HEK293 (cell line): ENCODE measurements around the gene KXD1.
A peak's percentile ranks its signal among the peaks of the same experiment; 100 is the strongest.

Experiments
- CTCF ChIA-PET: fragments of 350-600 bp; formaldehyde crosslinking; extraction: SDS; loops from one replicate; lab custom pipeline; 2021; ENCODE audit warnings: antibody characterized with exemption; lab: Yijun Ruan, JAX
- POLR2A ChIA-PET: fragments of 300-600 bp; formaldehyde crosslinking; extraction: SDS; loops from one replicate; lab custom pipeline; 2020; ENCODE audit warnings: antibody characterized with exemption, inconsistent platforms; lab: Yijun Ruan, JAX
- H3K27ac ChIP-seq: fragments of 200-500 bp; sonication (Bioruptor generic); 2 replicates; pipeline ENCODE4 v1.5.1; 2014; ENCODE audit warnings: low read depth, low read length, control low read depth, inconsistent platforms; ENCODE audit errors: extremely low read depth
- H3K36me3 ChIP-seq, 2 experiments: fragments of 200-500 bp in 1 of 2; sonication (Bioruptor generic) in 1 of 2; 1 replicate in 1 of 2; 2 replicates in 1 of 2; pipeline ENCODE4 v1.5.1; 2014 to 2017; ENCODE audit warnings: inconsistent platforms in 2 of 2, low read length in 2 of 2; ENCODE audit not compliant: control insufficient read depth in 2 of 2, insufficient read depth in 1 of 2
- H3K4me1 ChIP-seq: fragments of 200-500 bp; sonication (Bioruptor generic); 2 replicates; pipeline ENCODE4 v1.5.1; 2014; ENCODE audit warnings: mild to moderate bottlenecking, low read length, inconsistent platforms; ENCODE audit not compliant: control insufficient read depth, insufficient read depth
- H3K4me3 ChIP-seq: 2 replicates; pipeline ENCODE4 v1.5.1; 2011; ENCODE audit warnings: low read depth, mild to moderate bottlenecking, control low read depth, low read length, moderate library complexity
- H3K9me3 ChIP-seq: fragments of 200-500 bp; sonication (Bioruptor generic); 2 replicates; pipeline ENCODE4 v1.5.1; 2014; ENCODE audit warnings: low read depth, low read length, inconsistent platforms; ENCODE audit not compliant: control insufficient read depth, insufficient read depth
- FEZF1 ChIP-seq: fragments of 450-650 bp; formaldehyde crosslinking; IDR thresholded peaks from 2 replicates; pipeline ENCODE4 v1.5.1; 2016; ENCODE audit warnings: missing biosample characterization, missing genetic modification characterization
- GFI1B ChIP-seq: fragments of 450-650 bp; formaldehyde crosslinking; IDR thresholded peaks from 2 replicates; pipeline ENCODE4 v1.5.1; 2016; ENCODE audit warnings: missing biosample characterization, missing genetic modification characterization
- HIC1 ChIP-seq: fragments of 450-650 bp; formaldehyde crosslinking; IDR thresholded peaks from 2 replicates; pipeline ENCODE4 v1.5.1; 2016; ENCODE audit warnings: missing biosample characterization, missing genetic modification characterization
- KLF7 ChIP-seq: fragments of 450-650 bp; formaldehyde crosslinking; IDR thresholded peaks from 2 replicates; pipeline ENCODE4 v1.5.1; 2016; ENCODE audit warnings: missing biosample characterization, missing genetic modification characterization, borderline replicate concordance
- KLF9 ChIP-seq: fragments of 450-650 bp; formaldehyde crosslinking; IDR thresholded peaks from 2 replicates; pipeline ENCODE4 v1.5.1; 2016; ENCODE audit warnings: missing biosample characterization, missing genetic modification characterization, low read depth
- REST ChIP-seq: fragments of 450-650 bp; formaldehyde crosslinking; IDR thresholded peaks from 2 replicates; pipeline ENCODE4 v1.5.1; 2016; ENCODE audit warnings: missing biosample characterization, missing genetic modification characterization
- TSHZ1 ChIP-seq: fragments of 450-650 bp; formaldehyde crosslinking; IDR thresholded peaks from 2 replicates; pipeline ENCODE4 v1.5.1; 2016; ENCODE audit warnings: missing biosample characterization, missing genetic modification characterization, borderline replicate concordance
- ZBTB10 ChIP-seq: fragments of 450-650 bp; formaldehyde crosslinking; IDR thresholded peaks from 2 replicates; pipeline ENCODE4 v1.5.1; 2016; ENCODE audit warnings: missing biosample characterization, missing genetic modification characterization
- ZBTB26 ChIP-seq: fragments of 450-650 bp; formaldehyde crosslinking; optimal IDR thresholded peaks from 2 replicates; pipeline ENCODE3; 2016; ENCODE audit warnings: missing biosample characterization, mild to moderate bottlenecking, missing genetic modification characterization
- ZIC2 ChIP-seq: fragments of 450-650 bp; formaldehyde crosslinking; IDR thresholded peaks from 2 replicates; pipeline ENCODE4 v1.5.1; 2016; ENCODE audit warnings: missing biosample characterization, missing genetic modification characterization
- ZNF335 ChIP-seq: fragments of 450-650 bp; formaldehyde crosslinking; conservative IDR thresholded peaks from 2 replicates; pipeline ENCODE4 v1.5.1; 2016; ENCODE audit warnings: missing biosample characterization, missing genetic modification characterization
- ZNF341 ChIP-seq: fragments of 450-650 bp; formaldehyde crosslinking; IDR thresholded peaks from 2 replicates; pipeline ENCODE4; 2016; ENCODE audit warnings: low read depth, missing biosample characterization, missing genetic modification characterization
- ZNF580 ChIP-seq: fragments of 450-650 bp; formaldehyde crosslinking; IDR thresholded peaks from 2 replicates; pipeline ENCODE4 v1.5.1; 2016; ENCODE audit warnings: missing biosample characterization, missing genetic modification characterization
- ZNF658 ChIP-seq: fragments of 450-650 bp; formaldehyde crosslinking; IDR thresholded peaks from 2 replicates; pipeline ENCODE4; 2016; ENCODE audit warnings: missing biosample characterization, missing genetic modification characterization

KXD1 gene

GRCh38 chr19:18606281-18607225 lies 48.9 kb downstream of the KXD1 start, which contains the start of gene CRLF1 (continued):
- peak; percentile 44; the same call in 1 of the 2 replicates for TF ChIP-seq HIC1 (tag by site-specific recombination)
- 0 out of 2 replicates have a peak, but pooled peaks have one; percentile 35 for TF ChIP-seq KLF9 (tag by site-specific recombination)
- TF ChIP-seq ZBTB26 (tag by site-specific recombination), result peak; percentile 42
- peak; percentile 56; the same call in 1 of the 2 replicates for TF ChIP-seq ZBTB10 (tag by site-specific recombination)
- no peak for TF ChIP-seq ZNF658 (tag by site-specific recombination)
- peak; percentile 79 for TF ChIP-seq ZNF335 (tag by site-specific recombination)
- TF ChIP-seq ZNF580 (tag by site-specific recombination), result no peak
- TF ChIP-seq FEZF1 (tag by site-specific recombination), result no peak
- TF ChIP-seq KLF7 (tag by site-specific recombination), result 0 out of 2 replicates have a peak, but pooled peaks have one; percentile 32
- TF ChIP-seq TSHZ1 (tag by site-specific recombination), result no peak

GRCh38 chr19:18607226-18608101 lies 49.8 kb downstream of the KXD1 start:
- Histone ChIP-seq H3K9me3 (no peaks in the 10 kb centered on the region), H3K27ac (no peak overlapping the region), H3K36me3 (no peaks in the 10 kb centered on the region), H3K4me1 (peaks cover 4% of the 10 kb centered on the region), H3K4me3 (peak overlapping the region; percentile 41)
- ChIA-PET CTCF (interaction anchor here (0.6 to 2.0 kb wide), 3 partner anchors 45 to 240 kb away, joined by 3 to 4 read pairs (median 3); no protein-coding TSS in a partner anchor), POLR2A (interaction anchor here (0.6 to 1.8 kb wide), 6 partner anchors 15 to 225 kb away, joined by 3 to 4 read pairs (median 4); no protein-coding TSS in a partner anchor)
- TF ChIP-seq REST (tag by site-specific recombination), result no peak
- peak; percentile 12; the same call in 1 of the 2 replicates for TF ChIP-seq ZNF341 (tag by site-specific recombination)
- no peak for TF ChIP-seq GFI1B (tag by site-specific recombination)
- peak; percentile 54; the same call in 1 of the 2 replicates for TF ChIP-seq ZIC2 (tag by site-specific recombination)
- TF ChIP-seq ZNF335 (tag by site-specific recombination), result peak; percentile 75
